BJ (cell line): ENCODE results near the gene SCARF1. TPM values are rescaled to one million over a fixed set of nuclear protein-coding genes. Genes with fewer than 3 reads are reported as not detected.
"Not testable (repeated sequence)": the region's sequence is repeated elsewhere in the genome, so short reads cannot be mapped to it uniquely, and the experiment has no call there.

ENCODE experiments used
- CTCF ChIA-PET: fragments of 350-600 bp; formaldehyde crosslinking; extraction: SDS; loops from one replicate; lab custom pipeline; 2021; ENCODE audit warnings: antibody characterized with exemption, inconsistent platforms; lab: Yijun Ruan, JAX
- POLR2A ChIA-PET: fragments of 300-600 bp; sonication (Branson Sonifier 250); formaldehyde crosslinking; extraction: SDS; loops from one replicate; lab custom pipeline; 2021; ENCODE audit warnings: antibody characterized with exemption; lab: Charles Lee
- DNase-seq: peaks from one replicate; pipeline ENCODE4 v3.0.0-alpha.2; 2011; ENCODE audit warnings: low read depth
- H3K27me3 ChIP-seq: 2 replicates; pipeline ENCODE4 v1.6.0; 2011; ENCODE audit warnings: low read length; ENCODE audit not compliant: control insufficient read depth, insufficient read depth
- H3K36me3 ChIP-seq: 2 replicates; pipeline ENCODE4 v1.5.1; 2011; ENCODE audit warnings: low read length; ENCODE audit not compliant: control insufficient read depth, insufficient read depth
- H3K4me3 ChIP-seq: 2 replicates; pipeline ENCODE4 v1.5.1; 2011; ENCODE audit warnings: low read depth, mild to moderate bottlenecking, control low read depth, low read length
- polyA plus RNA-seq: library from polyadenylated mRNA; depleted of rRNA; stranded (reverse); fragments of >200 nt; gene quantifications from 2 replicates; pipeline ENCODE4 v1.2.3, GENCODE V29; 2011
- TF ChIP-seq, protein P1 (sequence below): IDR thresholded peaks from 2 replicates; pipeline ENCODE4 v1.5.1; 2011; ENCODE audit warnings: low read depth, mild to moderate bottlenecking, control low read depth, inconsistent platforms, low read length, moderate library complexity; ENCODE audit not compliant: insufficient read depth

The SCARF1 gene
- polyA plus RNA-seq, 1 experiment: 0.12 TPM

DNA sequence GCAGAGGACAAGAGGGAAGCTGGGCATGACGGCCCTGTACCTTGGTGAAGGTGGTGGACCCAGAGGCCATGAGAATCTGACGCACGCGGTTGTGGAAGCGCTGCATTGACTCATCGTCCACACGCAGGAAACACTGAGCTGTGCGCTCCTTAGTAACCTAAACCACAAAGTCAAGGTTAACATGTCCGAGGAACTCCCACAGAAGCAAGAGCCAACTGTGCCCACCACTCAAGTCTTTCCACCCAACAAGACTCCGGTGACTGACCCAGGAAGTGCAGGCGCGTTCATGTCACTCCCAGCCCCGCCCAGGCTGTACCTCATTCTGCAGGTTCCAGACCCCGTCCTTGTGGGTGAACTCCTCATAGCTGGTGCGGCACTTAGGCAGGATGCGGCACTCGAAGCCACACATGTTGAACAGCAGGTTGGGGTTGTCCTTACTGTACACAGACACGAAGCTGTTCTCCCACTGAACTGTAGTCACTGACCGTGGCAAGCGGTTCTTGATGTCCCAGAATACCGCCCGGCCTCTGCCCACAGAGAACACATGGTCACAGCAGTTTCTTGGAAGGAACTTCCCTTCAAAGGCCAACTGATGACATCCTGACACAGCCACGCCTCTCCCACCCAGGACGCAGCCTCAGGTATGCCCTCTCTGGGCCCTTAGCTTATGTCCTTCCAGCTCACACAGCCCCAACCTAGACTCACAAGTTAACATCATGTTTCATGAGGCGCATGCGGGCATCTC lies 27.7 kb upstream of the SCARF1 start:
- TF ChIP-seq, protein P1, sequence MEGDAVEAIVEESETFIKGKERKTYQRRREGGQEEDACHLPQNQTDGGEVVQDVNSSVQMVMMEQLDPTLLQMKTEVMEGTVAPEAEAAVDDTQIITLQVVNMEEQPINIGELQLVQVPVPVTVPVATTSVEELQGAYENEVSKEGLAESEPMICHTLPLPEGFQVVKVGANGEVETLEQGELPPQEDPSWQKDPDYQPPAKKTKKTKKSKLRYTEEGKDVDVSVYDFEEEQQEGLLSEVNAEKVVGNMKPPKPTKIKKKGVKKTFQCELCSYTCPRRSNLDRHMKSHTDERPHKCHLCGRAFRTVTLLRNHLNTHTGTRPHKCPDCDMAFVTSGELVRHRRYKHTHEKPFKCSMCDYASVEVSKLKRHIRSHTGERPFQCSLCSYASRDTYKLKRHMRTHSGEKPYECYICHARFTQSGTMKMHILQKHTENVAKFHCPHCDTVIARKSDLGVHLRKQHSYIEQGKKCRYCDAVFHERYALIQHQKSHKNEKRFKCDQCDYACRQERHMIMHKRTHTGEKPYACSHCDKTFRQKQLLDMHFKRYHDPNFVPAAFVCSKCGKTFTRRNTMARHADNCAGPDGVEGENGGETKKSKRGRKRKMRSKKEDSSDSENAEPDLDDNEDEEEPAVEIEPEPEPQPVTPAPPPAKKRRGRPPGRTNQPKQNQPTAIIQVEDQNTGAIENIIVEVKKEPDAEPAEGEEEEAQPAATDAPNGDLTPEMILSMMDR: no peak
- no peaks in the 10 kb centered on the region for H3K27me3 ChIP-seq
- H3K36me3 ChIP-seq: peaks cover 41% of the 10 kb centered on the region
- DNase-seq: no peak
- POLR2A ChIA-PET: interaction anchor here (0.6 kb wide), 1 partner anchor 10 kb away, joined by 3 read pairs; no protein-coding TSS in a partner anchor
- H3K4me3 ChIP-seq: no peak overlapping the region
- CTCF ChIA-PET: interaction anchor here (1.4 to 1.6 kb wide), 2 partner anchors 11 to 48 kb away, joined by 3 read pairs; no protein-coding TSS in a partner anchor

DNA sequence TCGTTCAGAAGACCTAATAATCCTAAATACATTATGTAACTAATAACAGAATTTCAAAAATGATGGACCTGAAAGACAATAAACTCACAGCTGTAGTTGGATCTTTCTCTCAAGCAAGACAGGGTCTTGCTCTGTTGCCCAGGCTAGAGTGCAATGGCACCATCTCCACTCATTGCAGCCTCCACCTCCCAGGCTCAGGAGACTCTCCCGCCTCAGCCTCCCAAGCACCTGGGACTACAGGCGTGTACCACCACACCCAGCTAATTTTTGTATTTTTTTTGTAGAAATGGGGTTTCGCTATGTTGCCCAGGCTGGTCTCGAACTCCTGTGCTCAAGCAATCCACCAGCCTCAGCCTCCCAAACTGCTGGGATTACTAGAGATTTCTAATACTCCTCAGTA lies 18.4 kb upstream of the SCARF1 start:
- POLR2A ChIA-PET, DNase-seq, H3K4me3 ChIP-seq, H3K27me3 ChIP-seq: not testable (repeated sequence)
- CTCF ChIA-PET: interaction anchor here (0.7 to 2.1 kb wide), 3 partner anchors 15 to 51 kb away, joined by 3 to 6 read pairs (median 3); no protein-coding TSS in a partner anchor
- peaks cover 33% of the 10 kb centered on the region for H3K36me3 ChIP-seq

DNA sequence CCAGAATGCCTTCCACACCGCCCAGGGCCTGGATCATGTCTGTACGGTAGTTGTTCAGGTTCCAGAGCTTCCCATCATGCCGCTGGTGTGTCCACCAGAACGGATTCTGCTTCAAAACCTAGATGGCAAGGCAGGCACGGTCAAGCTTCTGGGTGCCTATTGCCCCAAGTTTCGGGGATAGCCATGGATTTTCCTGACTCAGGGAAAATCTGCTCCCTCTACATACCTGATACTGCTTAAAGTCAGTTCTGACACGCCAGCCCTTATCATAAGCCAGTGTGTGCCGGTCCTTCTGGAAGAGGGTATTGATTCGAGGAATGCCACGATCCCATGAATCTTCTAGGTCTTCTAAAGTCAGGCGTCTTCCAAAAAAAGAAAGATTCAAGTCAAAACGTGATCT lies 15.5 kb upstream of the SCARF1 start:
- POLR2A ChIA-PET: no interaction called here
- no peak overlapping the region for H3K4me3 ChIP-seq
- no peaks in the 10 kb centered on the region for H3K27me3 ChIP-seq
- DNase-seq: no peak
- TF ChIP-seq, protein P1: no peak
- CTCF ChIA-PET: interaction anchor here (1.4 to 3.9 kb wide), 6 partner anchors 8 to 52 kb away, joined by 4 to 18 read pairs (median 7); partner anchors contain the start of gene RILP
- H3K36me3 ChIP-seq: peaks cover 46% of the 10 kb centered on the region

DNA sequence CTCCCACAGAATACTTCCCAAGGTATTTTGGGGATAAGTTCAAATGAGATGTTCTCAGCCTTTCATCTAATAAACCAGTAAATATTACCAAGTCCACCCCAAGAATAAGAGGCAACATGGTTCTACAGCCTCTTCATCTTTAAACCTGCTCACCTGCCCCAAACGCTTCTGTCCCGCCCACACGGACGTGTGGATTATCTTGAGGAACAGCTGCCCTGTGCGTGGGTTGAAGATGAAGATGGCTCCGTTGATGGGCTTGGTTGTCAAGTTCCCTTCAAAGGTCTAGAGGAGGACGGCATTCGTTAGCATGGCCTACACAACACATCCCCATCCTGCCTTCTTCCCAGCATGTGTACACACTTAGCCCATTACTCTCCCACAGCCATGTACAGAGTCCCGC lies 12.6 kb upstream of the SCARF1 start:
- Histone ChIP-seq H3K36me3 (peaks cover 63% of the 10 kb centered on the region), H3K4me3 (no peak overlapping the region), H3K27me3 (no peaks in the 10 kb centered on the region)
- CTCF ChIA-PET: interaction anchor here (1.5 to 3.9 kb wide), 3 partner anchors 9 to 64 kb away, joined by 4 to 18 read pairs (median 8); partner anchors contain the start of gene RILP
- TF ChIP-seq, protein P1: no peak
- DNase-seq: no peak
- POLR2A ChIA-PET: no interaction called here

DNA sequence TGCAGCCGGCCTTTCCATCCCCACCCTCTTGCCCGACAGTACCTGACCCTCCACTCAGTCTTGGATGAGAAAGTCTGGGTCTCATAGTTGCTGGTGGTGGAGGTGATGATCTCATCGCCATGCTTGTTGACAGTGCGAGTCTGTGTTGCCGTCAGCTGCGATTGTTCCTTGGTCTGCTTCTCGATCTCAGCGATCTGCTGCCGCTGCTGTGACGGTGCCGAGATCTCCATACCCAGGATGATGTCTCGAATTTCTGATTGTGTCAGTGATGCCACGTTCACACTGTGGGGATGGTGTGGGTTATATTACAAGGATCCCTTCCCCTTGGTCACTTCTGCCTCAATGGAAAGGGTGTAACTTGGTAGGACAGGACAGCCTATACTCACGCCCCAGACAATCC lies 8.2 kb upstream of the SCARF1 start:
- ChIA-PET POLR2A (no interaction called here), CTCF (interaction anchor here (2.4 kb wide), 1 partner anchor 15 kb away, joined by 9 read pairs; no protein-coding TSS in a partner anchor)
- TF ChIP-seq, protein P1: no peak

DNA sequence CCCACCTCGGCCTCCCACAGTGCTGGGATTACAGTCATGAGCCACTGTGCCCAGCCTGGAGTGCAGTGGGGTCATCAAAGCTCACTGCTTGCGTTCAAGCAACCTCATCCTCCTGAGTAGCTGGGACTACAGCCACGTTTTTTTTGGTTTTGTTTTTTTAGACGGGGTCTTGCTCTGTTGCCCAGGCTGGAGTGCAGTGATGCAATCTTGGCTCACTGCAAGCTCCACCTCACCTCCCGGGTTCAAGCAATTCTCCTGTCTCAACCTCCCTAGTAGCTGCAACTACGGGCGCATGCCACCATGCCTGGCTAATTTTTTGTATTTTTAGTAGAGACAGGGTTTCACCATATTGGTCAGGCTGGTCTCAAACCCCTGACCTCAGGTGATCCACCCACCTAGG lies 7.3 kb upstream of the SCARF1 start:
- POLR2A ChIA-PET, H3K4me3 ChIP-seq, H3K27me3 ChIP-seq, DNase-seq: not testable (repeated sequence)
- CTCF ChIA-PET: interaction anchor here (1.1 to 2.4 kb wide), 3 partner anchors 8 to 79 kb away, joined by 3 to 9 read pairs (median 7); no protein-coding TSS in a partner anchor
- H3K36me3 ChIP-seq: peaks cover 47% of the 10 kb centered on the region

More for the DNA sequence above, 8.2 kb upstream of the SCARF1 start:
- Histone ChIP-seq H3K4me3 (no peak overlapping the region), H3K27me3 (no peaks in the 10 kb centered on the region), H3K36me3 (peaks cover 55% of the 10 kb centered on the region)
- no peak for DNase-seq
